GM19438 (cell line): ENCODE results near the gene HCRTR1.
"Not testable (repeated sequence)": the region's sequence is repeated elsewhere in the genome, so short reads cannot be mapped to it uniquely, and the experiment has no call there.

ENCODE experiments used
- ATAC-seq: cut with Tn5 transposase; IDR thresholded peaks from one replicate; pipeline ENCODE4 v1.9.1; 2021; ENCODE audit warnings: low read depth; ENCODE audit not compliant: unreplicated experiment

HCRTR1 gene

GRCh38 chr1:31580891-31581603, 36.4 kb upstream of the HCRTR1 start:
- ATAC-seq = no peak

DNA sequence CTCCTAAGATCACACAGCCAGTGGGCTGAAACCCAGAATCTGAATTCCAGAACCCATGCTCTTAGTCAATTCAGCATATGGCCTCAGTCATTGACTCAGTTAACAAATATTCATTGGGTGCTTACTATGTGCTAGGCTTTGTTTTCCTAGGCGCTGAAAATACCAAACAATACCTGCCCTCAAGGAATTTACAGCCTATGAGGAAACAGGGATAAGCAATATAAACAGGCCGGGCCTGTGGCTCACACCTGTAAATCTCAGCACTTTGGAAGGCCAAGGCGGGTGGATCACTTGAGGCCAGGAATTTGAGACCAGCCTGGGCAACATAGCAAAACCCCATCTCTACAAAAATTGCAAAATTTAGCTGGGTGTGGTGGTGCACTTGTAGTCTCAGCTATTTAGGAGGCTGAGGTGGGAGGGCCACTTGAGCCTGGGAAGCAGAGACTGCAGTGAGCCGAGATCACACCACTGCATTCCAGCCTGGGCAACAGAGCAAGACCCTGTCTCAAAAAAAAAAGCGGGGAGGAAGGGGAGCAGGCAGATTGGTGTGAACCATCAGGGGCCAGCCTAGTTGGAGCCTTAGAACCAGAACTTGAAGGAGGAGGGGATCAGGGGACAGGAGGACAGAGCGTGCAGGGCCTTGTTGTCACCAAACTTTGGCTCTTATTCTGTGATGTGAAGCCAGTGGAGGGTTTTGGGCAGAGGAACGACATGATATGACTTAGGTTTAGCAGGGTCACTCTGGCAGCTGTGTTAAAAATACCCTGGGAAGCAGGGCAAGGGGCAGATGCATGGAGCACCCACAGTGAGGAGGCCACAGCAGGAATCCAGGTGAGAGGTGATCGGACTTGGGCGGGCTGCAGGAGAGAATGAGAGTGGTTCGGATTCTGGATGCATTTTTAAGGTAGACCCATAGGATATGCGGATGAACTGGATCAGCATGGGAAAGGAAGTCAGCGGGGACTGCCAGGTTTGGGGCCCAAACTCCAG, 35.4 kb upstream of the HCRTR1 start:
- ATAC-seq = no peak

- no peak for ATAC-seq
Measured at GRCh38 chr1:31583082-31583994, 34.2 kb upstream of the HCRTR1 start.

DNA sequence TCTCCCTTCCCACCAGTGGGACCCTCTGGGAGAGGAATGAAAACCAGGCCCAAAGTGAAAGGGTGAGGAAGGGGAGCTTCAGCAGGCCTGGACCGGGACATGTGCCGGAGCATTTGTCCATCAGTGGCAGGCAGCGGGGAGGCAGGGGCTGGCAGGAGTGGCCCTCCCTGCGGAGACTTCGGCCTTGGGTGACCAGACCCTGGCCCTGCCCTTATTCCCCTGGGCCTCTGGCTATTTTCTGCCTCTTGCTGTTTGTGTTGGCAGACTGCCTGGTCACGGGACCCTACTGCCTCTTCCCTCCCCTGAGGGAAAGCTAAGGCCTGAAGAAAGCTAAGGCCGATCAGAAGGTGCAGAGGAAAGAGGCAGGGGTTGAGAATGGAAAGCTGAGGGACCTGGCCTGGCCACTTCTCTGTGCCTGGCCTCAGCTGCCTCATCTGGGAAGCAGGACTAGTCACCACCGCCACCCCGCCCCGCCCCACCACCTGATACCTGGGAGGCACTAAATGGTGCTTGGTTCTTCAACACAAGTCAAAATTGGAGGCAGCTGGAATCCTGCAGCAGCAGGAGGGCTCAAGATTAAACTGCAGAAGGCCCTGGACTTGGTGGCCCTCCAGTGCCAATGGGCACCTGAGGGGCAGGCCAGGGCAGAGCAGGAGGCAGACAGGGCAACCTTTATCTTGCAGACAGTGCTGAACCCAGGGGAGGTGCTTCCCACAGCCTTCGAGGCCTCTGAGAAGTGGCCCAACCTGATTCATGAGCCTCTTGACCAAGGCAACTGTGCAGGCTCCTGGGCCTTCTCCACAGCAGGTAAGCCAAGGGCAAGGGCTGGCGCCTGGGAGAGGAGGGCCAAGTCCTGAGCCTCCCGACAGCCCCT, 33.3 kb upstream of the HCRTR1 start:
- ATAC-seq = no peak

- ATAC-seq = no peak
Measured at GRCh38 chr1:31584869-31585735, 32.4 kb upstream of the HCRTR1 start.

DNA sequence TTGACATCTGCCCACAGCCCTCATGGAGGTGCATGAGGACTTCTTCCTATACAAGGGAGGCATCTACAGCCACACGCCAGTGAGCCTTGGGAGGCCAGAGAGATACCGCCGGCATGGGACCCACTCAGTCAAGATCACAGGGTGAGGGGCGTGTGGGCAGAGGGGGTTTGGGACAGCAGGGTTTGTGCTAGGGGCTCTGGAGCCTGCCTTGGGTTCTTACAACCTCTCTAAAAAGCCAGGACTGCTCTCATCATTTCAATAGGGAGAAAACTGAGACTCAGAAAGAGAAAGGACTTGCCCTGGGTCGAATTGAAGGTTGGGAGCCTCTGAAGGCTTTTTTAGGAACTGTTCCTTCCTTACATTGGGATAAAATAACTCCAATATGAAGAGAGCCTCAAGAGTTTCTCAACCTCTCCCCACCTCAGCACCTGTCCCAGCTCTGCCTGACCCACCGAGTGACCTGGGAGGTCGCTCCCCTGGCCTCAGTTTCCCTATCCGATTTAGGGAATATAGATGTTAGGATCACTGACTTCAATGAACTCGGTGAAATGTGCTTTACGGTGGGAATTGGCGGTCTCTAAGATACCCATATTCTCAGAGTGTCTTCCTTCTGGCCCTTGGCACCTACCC, 31.6 kb upstream of the HCRTR1 start:
- no peak for ATAC-seq

DNA sequence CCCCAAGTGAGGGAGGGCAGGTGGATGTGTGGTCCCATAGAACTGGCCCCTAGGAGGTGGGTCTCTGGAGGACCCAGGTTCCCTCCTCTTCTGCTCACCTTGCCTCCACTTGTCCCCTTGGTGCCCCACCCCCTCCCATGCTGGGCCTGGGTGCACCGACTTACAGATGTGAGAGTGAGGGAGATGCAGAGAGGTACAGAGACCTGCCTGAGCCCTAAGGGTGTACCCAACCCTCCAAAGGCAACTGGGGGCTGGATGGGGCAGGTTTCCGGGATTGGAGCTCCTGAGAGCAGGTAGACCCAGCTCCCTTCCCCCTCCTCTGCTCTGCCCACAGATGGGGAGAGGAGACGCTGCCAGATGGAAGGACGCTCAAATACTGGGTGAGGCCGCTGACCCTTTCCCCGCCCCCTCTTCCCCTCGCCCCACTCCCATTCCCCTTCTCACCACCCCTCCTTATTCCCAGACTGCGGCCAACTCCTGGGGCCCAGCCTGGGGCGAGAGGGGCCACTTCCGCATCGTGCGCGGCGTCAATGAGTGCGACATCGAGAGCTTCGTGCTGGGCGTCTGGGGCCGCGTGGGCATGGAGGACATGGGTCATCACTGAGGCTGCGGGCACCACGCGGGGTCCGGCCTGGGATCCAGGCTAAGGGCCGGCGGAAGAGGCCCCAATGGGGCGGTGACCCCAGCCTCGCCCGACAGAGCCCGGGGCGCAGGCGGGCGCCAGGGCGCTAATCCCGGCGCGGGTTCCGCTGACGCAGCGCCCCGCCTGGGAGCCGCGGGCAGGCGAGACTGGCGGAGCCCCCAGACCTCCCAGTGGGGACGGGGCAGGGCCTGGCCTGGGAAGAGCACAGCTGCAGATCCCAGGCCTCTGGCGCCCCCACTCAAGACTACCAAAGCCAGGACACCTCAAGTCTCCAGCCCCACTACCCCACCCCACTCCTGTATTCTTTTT, 30.8 kb upstream of the HCRTR1 start:
- no peak for ATAC-seq

GRCh38 chr1:31587328-31587699, 30.2 kb upstream of the HCRTR1 start:
- not testable (repeated sequence) for ATAC-seq

DNA sequence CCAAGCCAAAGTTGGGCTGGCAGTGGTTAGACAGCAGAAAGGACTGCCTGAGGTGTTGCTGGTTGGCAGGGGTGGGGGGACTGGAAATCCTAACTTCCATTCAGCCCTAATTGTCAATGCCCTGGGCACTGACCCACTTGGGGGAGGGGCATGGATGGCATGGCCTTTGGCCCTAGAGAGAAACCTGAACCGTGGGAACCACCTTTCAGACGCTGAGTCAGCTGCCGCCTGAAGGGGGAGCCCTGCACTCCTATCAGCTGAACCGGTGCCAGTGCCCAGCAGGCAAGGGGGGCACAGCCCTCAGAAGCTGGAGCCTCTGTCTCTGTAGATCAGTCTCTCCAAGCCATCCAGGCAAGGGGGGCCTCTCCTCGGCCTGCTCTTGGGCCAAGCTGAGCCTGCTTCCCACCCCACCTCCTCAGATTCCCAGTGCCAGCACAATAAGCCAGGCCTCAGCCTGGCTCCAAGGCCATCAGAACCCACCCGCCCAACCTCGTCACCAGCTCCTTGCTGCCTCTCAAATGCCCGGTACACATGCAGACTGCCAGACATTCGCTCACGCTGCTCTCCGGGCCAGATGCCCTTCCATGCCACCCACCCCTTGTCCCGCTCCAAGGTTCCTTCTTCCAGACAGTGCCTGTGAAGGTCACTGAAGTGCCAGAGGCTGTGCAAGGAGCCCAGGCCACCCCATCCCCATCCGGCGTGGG, 29.6 kb upstream of the HCRTR1 start:
- no peak for ATAC-seq

DNA sequence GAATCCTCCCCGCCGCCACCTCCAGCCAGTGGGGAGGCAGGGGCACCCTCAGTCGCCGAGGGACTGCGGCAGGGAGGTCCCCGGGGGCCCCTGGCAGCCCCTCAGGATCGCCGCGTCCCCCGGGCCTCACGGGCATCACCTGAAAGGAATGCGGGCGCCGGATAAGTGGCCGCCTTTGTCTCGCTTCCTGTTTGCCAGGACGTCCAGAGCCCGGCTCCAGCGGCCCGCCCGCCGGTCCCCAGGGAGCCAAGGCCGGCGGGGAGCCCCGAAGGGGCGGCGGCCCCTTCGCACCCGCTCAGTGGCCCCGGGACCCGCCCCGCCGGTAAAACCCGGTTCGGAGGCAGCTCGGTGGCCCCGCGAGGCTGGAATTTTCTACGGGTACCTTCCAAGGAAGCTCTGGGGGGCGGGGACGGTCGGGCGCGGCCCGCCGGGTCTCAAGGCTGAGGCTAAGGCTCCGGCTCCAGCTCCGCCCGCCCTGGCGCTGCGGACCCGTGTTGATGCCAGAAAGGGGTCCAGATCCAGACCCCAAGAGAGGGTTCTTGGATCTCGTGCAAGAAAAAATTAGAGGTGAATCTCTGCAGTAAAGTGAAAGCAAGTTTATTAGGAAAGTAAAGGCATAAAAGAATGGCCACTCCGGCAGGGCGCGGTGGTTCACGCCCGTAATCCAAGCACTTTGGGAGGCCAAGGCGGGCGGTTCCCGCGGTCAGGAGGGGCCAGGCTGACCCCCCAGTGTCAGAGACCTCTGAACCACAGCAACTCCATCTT, 28.6 kb upstream of the HCRTR1 start:
- ATAC-seq = no peak

DNA sequence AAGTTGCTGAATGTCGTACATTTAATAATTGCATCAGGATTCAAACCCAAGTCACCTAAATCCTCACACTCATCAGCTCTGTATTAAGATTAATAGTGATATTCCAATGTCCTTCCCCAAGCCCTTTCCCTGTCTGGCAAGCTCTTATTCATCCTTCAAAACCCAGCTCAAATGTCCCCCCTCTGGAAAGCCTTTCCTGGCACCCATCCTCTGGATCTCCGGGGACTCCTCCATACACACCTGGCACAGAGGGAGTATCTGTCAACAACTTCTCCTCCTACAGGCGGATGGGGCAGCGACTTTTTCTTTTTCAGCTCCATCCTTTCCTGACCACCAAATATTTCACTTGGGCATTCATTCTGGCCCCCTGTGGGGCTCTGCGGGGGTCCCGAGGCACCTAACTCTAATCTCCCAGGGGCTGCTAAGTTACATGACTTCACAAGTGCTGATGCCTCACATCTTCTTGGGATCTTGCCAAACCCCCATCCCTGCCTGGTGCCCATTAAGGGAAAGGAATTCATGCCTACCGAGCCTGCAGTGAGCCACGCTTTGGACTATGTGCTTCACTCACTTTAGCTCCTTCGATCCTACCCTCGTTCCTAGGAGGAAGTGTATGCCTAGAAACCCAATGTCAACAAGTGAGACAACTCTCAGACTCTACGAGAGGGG, 25.9 kb upstream of the HCRTR1 start:
- ATAC-seq = no peak

DNA sequence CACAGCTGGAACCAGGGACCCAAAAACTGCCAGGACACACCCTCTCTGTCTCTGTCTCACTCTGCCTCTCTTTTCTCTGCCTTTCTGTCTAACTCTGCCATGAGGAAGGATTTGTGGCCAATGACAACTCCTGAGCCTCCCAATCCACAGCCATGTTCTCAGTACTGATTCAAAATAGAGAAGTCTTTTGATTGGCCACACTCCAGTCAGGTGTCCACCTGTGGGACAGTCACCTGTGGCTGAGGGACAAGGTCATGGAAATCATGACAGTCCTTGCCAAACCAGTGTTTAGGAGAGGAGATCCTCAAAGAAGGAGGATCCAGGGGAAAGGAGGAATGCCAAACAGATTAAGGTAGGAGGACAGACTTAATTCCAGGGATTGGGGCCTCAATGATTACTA, 25.4 kb upstream of the HCRTR1 start:
- ATAC-seq = no peak

DNA sequence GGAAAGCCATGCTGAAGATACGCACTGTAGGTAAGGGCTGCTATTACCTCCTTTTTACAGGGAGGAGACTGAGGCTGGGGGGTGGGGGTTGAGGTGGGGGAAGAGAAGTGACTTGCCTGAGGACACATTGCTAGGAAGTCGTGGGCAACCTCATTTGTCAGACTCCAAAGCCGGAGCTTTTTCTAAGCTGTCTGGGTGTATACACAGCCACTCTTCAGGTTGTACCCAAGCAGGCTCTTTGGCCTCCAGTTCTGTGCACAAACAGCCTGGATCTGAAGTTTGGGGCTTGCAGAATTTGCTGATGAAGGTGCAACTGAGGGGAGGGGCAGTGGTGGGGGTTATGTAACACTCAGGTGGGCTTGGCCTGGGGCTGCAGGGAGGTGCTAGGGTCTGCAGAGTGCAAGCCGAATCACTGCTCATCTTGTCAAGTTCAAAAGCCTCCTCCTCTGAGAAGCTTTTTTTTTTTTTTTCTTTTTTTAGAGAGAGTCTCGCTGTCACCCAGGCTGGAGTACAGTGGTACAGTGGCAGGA, 24.3 kb upstream of the HCRTR1 start:
- no peak for ATAC-seq

DNA sequence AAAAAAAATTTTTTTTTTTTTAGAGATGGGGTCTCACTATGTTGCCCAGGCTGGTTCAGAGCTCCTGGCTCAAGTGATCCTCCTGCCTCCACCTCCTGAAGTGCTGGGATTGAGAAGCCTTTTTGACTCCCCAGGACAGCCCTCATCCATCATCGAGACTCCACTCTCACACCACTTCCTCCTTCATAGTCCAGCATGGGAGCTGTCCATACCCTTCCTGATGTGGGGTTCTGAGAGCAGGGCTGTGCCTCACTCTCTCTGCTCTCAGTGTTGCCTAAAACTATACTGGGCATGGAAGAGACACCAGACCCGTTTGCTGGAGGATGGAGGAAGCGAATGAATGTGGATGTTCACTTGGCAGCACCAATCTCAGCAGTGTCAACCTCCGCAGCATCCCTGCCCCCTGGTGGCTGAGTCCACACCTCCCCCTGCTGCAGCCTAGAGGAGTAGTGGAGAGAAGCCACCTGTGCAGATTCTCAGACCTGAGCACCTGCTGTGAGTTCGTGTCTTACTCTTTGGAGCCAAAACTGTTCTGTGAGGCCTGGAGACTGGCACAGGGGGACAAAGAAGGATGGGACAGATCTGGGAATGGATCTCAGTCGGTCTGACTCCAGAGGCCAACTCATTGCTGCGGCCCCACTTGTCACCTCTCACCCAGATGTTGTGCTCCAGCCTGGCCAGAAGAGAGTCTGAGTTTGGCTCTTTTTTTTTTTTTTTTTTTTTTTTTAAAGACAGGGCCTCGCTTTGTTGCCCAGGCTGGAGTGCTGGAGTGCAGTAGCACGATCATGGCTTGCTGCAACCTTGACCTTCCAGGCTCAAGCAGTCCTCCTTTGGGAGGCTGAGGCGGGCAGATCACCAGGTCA, 23.5 kb upstream of the HCRTR1 start:
- no peak for ATAC-seq
